ENCODE measurements around the gene AURKA. TPM values are rescaled to one million over a fixed set of nuclear protein-coding genes. Genes with fewer than 3 reads are reported as not detected.
"Not testable (repeated sequence)": the region's sequence is repeated elsewhere in the genome, so short reads cannot be mapped to it uniquely, and the experiment has no call there.

AURKA gene
- total RNA-seq, 1 experiment from 2014 or later: 46.8 TPM

DNA sequence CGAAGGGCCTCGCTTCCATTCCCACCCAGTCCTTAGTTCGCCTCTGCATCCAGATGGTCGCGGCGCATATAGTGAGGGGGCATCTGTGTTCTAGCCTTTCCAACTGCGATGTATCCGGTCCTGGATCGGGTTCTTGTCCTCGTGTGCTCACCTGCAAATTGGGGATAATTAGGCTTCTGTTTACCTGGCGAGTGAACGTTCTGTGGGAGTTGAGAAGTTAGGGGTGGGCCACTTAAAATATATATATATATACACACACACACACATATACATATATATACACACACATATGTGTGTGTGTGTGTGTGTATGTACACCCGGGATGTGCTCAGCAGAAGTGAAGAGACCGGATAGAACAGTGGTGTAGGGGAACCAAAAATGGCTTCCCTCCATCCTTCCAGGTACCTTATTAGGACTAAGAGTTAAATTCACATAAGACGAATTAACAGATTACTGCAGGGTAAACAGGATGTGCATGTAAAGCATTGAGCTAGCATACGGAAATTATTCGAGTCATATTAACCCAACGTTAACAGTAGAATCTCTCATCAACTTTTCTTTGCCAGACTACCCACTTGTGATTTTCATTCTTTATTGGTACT is 967 bp upstream of the AURKA start:
- Histone ChIP-seq H3K9me2 (replicated peaks; ENCODE audit: insufficient read depth, low read length) (no peaks in the 10 kb centered on the region), H3K36me3 (ENCODE audit: insufficient read depth, low read length) (peaks cover 43% of the 10 kb centered on the region), H3K79me2 (ENCODE audit: low read length) (peaks cover 74% of the 10 kb centered on the region), H4K20me1 (ENCODE audit: insufficient read depth, low read depth, low read length) (peaks cover 5% of the 10 kb centered on the region; the same call in 1 of the 2 replicates), H3K4me1 (ENCODE audit: low read length) (peaks cover 25% of the 10 kb centered on the region), H3K9ac (ENCODE audit: low read length) (peak overlapping the region; percentile 97), H3K4me3 (ENCODE audit: low read length) (peak overlapping the region; percentile 97), H2AFZ (ENCODE audit: low read length) (peak overlapping the region; percentile 5; the same call in 1 of the 2 replicates), H3K9me3 (ENCODE audit: low read length) (no peaks in the 10 kb centered on the region), H3K4me2 (ENCODE audit: low read depth, low read length, poor library complexity, severe bottlenecking) (peak overlapping the region; percentile 97), H3K27me3 (ENCODE audit: low read length) (no peaks in the 10 kb centered on the region), H3K27ac (ENCODE audit: low read length) (peak overlapping the region; percentile 82)
- peak; percentile 68 for DNase-seq

DNA sequence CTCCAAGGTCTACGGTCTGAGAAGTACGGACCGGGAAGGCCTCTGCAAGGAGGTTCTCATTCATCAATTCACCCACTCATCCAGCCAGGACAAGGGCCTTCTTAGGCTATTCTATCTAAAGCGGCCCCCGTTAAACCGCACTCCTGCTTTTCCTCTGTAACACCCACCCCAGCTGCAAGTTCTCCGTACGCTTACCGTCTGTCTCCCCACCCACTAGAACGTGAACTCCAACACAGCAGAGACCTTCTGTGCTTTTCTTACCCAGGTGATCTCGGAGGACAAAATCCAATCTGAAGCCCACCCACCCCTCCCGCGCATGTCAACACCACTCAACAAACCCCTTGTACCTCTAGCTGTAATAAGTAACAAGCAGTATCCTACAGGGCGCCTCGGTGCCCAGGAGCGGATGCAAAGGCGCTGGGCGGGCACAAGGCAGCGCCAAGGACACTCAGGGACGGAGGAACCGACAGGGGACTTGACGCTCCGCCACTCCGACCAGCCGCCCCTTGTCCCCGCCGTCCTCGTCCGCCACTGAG is 351 bp downstream of the AURKA start:
- H3K4me2 ChIP-seq (ENCODE audit: low read depth, low read length, poor library complexity, severe bottlenecking): peak overlapping the region; percentile 97
- H2AFZ ChIP-seq (ENCODE audit: low read length): 0 out of 2 replicates have a peak overlapping the region, but pooled peaks have one; percentile 52
- H3K36me3 ChIP-seq (ENCODE audit: insufficient read depth, low read length): peaks cover 37% of the 10 kb centered on the region
- H4K20me1 ChIP-seq (ENCODE audit: insufficient read depth, low read depth, low read length): peaks cover 5% of the 10 kb centered on the region; the same call in 1 of the 2 replicates
- H3K9ac ChIP-seq (ENCODE audit: low read length): peak overlapping the region; percentile 97
- peak; percentile 49 for DNase-seq
- H3K27ac ChIP-seq (ENCODE audit: low read length): peak overlapping the region; percentile 82
- H3K9me2 ChIP-seq (replicated peaks; ENCODE audit: insufficient read depth, low read length): no peaks in the 10 kb centered on the region
- H3K4me3 ChIP-seq (ENCODE audit: low read length): peak overlapping the region; percentile 97
- peaks cover 25% of the 10 kb centered on the region for H3K4me1 ChIP-seq (ENCODE audit: low read length)
- H3K27me3 ChIP-seq (ENCODE audit: low read length): no peaks in the 10 kb centered on the region
- H3K79me2 ChIP-seq (ENCODE audit: low read length): peaks cover 87% of the 10 kb centered on the region
- H3K9me3 ChIP-seq (ENCODE audit: low read length): no peaks in the 10 kb centered on the region

DNA sequence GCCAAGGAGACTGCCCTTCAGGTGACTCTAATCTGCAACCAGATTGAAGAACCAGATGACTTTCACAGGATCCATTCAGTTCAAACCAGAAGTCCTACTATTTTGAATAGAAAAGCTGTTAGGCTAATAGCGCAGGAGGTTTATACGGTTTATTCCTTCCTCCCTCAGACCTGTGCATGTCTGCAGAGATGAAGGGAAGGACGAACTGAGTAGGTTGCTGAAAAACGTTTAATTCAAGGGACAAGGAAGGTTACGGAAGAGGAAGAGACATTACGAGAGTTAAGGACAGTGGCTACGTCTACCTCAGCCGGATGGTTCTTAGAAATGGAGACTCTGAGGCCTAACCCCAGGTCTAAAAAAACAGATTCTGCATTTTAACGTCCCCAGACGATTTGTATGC is 978 bp downstream of the AURKA start:
- Histone ChIP-seq H3K9ac (ENCODE audit: low read length) (peak overlapping the region; percentile 97), H3K27me3 (ENCODE audit: low read length) (no peaks in the 10 kb centered on the region), H3K79me2 (ENCODE audit: low read length) (peaks cover 93% of the 10 kb centered on the region), H3K36me3 (ENCODE audit: insufficient read depth, low read length) (peaks cover 41% of the 10 kb centered on the region), H2AFZ (ENCODE audit: low read length) (no peak overlapping the region), H3K4me3 (ENCODE audit: low read length) (peak overlapping the region; percentile 97), H3K4me1 (ENCODE audit: low read length) (peaks cover 25% of the 10 kb centered on the region), H3K27ac (ENCODE audit: low read length) (peak overlapping the region; percentile 82), H3K9me3 (ENCODE audit: low read length) (no peaks in the 10 kb centered on the region), H3K9me2 (replicated peaks; ENCODE audit: insufficient read depth, low read length) (no peaks in the 10 kb centered on the region), H3K4me2 (ENCODE audit: low read depth, low read length, poor library complexity, severe bottlenecking) (peak overlapping the region; percentile 97), H4K20me1 (ENCODE audit: insufficient read depth, low read depth, low read length) (peaks cover 5% of the 10 kb centered on the region; the same call in 1 of the 2 replicates)
- DNase-seq: no peak

DNA sequence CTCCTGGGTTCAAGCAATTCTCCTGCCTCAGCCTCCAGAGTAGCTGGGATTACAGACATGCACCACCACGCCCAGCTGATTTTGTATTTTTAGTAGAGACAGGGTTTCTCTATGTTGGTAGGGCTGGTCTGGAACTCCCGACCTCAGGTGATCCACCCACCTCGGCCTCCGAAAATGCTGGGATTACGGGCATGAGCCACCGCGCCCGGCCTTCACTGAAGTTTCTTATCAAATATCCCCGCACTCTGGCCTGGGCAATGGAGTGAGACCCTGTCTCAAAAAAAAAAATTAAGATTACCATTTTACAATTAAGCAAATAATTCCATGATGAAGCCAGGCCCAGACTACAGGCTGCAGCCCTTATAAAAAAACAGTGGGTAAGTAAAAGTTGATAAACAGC is 1.6 kb downstream of the AURKA start:
- H2AFZ ChIP-seq (ENCODE audit: low read length); H3K9me2 ChIP-seq (replicated peaks; ENCODE audit: insufficient read depth, low read length); DNase-seq; H3K9me3 ChIP-seq (ENCODE audit: low read length); H3K27me3 ChIP-seq (ENCODE audit: low read length); H4K20me1 ChIP-seq (ENCODE audit: insufficient read depth, low read depth, low read length): not testable (repeated sequence)
- peak overlapping the region; percentile 97 for H3K4me3 ChIP-seq (ENCODE audit: low read length)
- peak overlapping the region; percentile 82; the same call in 1 of the 2 replicates for H3K27ac ChIP-seq (ENCODE audit: low read length)
- H3K79me2 ChIP-seq (ENCODE audit: low read length): peaks cover 92% of the 10 kb centered on the region
- peaks cover 25% of the 10 kb centered on the region for H3K4me1 ChIP-seq (ENCODE audit: low read length)
- peak overlapping the region; percentile 97 for H3K9ac ChIP-seq (ENCODE audit: low read length)
- peak overlapping the region; percentile 97 for H3K4me2 ChIP-seq (ENCODE audit: low read depth, low read length, poor library complexity, severe bottlenecking)
- H3K36me3 ChIP-seq (ENCODE audit: insufficient read depth, low read length): peaks cover 40% of the 10 kb centered on the region

DNA sequence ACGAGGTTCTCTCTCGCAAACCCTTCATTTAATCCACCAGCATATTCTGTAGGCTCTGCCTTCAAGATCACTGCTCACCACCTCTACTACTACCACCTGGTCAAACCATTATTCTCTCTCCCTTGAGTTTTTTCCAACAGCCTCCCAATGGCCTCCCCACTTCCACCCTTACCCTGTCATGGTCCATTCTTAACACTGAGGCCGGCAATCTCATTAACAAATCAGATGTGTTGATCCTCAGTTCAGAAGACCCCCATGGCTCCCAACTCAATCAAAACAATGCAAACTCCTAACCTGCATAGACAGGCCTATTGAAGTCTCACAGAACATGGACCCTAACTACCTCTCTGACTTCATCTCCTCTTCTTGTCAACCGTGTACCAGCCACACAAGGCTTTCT is 2.2 kb downstream of the AURKA start:
- Histone ChIP-seq H3K79me2 (ENCODE audit: low read length) (peaks cover 91% of the 10 kb centered on the region), H3K4me2 (ENCODE audit: low read depth, low read length, poor library complexity, severe bottlenecking) (peak overlapping the region; percentile 19), H3K9me3 (ENCODE audit: low read length) (no peaks in the 10 kb centered on the region), H3K36me3 (ENCODE audit: insufficient read depth, low read length) (peaks cover 38% of the 10 kb centered on the region), H3K27me3 (ENCODE audit: low read length) (no peaks in the 10 kb centered on the region), H3K9ac (ENCODE audit: low read length) (no peak overlapping the region; the same call in 1 of the 2 replicates), H4K20me1 (ENCODE audit: insufficient read depth, low read depth, low read length) (peaks cover 5% of the 10 kb centered on the region; the same call in 1 of the 2 replicates), H3K4me3 (ENCODE audit: low read length) (no peak overlapping the region), H3K4me1 (ENCODE audit: low read length) (peaks cover 25% of the 10 kb centered on the region), H3K27ac (ENCODE audit: low read length) (no peak overlapping the region), H3K9me2 (replicated peaks; ENCODE audit: insufficient read depth, low read length) (no peaks in the 10 kb centered on the region), H2AFZ (ENCODE audit: low read length) (no peak overlapping the region)
- DNase-seq: no peak

DNA sequence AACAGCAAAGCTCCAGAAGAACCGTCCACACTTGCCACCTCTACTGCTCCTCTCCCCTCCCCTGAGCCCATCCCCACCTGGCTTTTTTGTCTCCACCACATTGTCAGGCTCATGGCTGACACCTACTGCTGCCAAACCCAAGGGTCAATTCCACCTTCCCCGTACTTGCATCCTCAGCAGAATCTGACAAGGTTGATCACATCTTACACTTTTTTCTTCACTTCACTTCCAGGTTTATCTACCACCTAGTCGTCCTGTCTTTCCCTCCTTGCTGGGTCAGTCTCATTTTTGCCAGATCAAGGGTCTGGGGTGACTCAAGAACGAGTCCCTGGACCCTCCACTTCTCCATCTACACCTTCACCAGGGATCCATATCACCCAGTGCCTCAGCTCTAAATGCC is 3.1 kb downstream of the AURKA start:
- H3K9me3 ChIP-seq (ENCODE audit: low read length): no peaks in the 10 kb centered on the region
- no peak overlapping the region for H3K27ac ChIP-seq (ENCODE audit: low read length)
- no peak overlapping the region for H2AFZ ChIP-seq (ENCODE audit: low read length)
- peaks cover 44% of the 10 kb centered on the region for H3K36me3 ChIP-seq (ENCODE audit: insufficient read depth, low read length)
- peaks cover 22% of the 10 kb centered on the region for H3K4me1 ChIP-seq (ENCODE audit: low read length)
- peaks cover 2% of the 10 kb centered on the region; the same call in 1 of the 2 replicates for H4K20me1 ChIP-seq (ENCODE audit: insufficient read depth, low read depth, low read length)
- H3K27me3 ChIP-seq (ENCODE audit: low read length): no peaks in the 10 kb centered on the region
- no peak for DNase-seq
- H3K9me2 ChIP-seq (replicated peaks; ENCODE audit: insufficient read depth, low read length): no peaks in the 10 kb centered on the region
- H3K9ac ChIP-seq (ENCODE audit: low read length): no peak overlapping the region
- peaks cover 91% of the 10 kb centered on the region for H3K79me2 ChIP-seq (ENCODE audit: low read length)
- H3K4me2 ChIP-seq (ENCODE audit: low read depth, low read length, poor library complexity, severe bottlenecking): no peak overlapping the region
- H3K4me3 ChIP-seq (ENCODE audit: low read length): no peak overlapping the region

DNA sequence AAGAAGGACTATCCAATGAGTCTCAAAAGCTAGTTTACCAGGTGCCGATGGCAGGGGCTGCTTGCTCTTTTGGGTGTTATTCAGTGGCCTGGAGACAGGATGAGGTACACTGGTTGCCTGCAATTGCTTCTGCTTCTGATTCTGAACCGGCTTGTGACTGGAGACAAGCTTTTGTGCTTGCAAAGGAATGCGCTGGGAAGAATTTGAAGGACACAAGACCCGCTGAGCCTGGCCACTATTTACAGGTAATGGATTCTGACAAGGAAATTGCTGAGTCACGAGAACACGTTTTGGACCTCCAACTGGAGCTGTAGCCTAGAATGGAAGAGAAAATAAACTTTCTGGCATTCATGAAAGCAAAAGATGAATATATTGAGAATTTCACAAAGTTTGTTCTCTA is 5.8 kb downstream of the AURKA start:
- peaks cover 14% of the 10 kb centered on the region for H3K4me1 ChIP-seq (ENCODE audit: low read length)
- no peak overlapping the region for H3K4me2 ChIP-seq (ENCODE audit: low read depth, low read length, poor library complexity, severe bottlenecking)
- H4K20me1 ChIP-seq (ENCODE audit: insufficient read depth, low read depth, low read length): no peaks in the 10 kb centered on the region
- no peaks in the 10 kb centered on the region for H3K9me2 ChIP-seq (replicated peaks; ENCODE audit: insufficient read depth, low read length)
- H3K27me3 ChIP-seq (ENCODE audit: low read length): no peaks in the 10 kb centered on the region
- H3K4me3 ChIP-seq (ENCODE audit: low read length): no peak overlapping the region
- H3K9ac ChIP-seq (ENCODE audit: low read length): no peak overlapping the region
- no peak for DNase-seq
- H3K79me2 ChIP-seq (ENCODE audit: low read length): peaks cover 88% of the 10 kb centered on the region
- H3K27ac ChIP-seq (ENCODE audit: low read length): no peak overlapping the region
- no peaks in the 10 kb centered on the region for H3K9me3 ChIP-seq (ENCODE audit: low read length)
- H3K36me3 ChIP-seq (ENCODE audit: insufficient read depth, low read length): peaks cover 66% of the 10 kb centered on the region
- H2AFZ ChIP-seq (ENCODE audit: low read length): no peak overlapping the region

DNA sequence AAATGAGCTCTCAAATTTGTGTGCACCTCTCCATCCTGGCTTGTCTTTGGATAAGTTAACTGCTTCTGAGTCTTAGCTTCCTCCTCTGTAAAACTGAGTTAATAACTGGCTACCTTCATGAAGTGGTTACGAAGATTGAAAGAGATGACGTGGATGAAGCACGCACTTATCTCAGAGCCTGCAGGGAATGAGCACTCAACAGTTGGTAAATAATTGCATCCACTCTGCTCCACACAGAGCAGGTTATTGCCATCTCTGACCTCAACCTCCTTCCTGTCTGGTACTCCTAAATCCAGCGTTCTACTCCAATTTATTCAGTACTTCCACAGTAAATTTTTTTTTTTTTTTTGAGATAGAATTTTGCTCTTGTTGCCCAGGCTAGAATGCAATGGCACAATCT is 6.9 kb downstream of the AURKA start:
- Histone ChIP-seq H3K4me3 (ENCODE audit: low read length) (no peak overlapping the region), H3K36me3 (ENCODE audit: insufficient read depth, low read length) (peaks cover 75% of the 10 kb centered on the region), H3K27me3 (ENCODE audit: low read length) (no peaks in the 10 kb centered on the region), H3K4me1 (ENCODE audit: low read length) (peaks cover 6% of the 10 kb centered on the region; the same call in 1 of the 2 replicates), H3K4me2 (ENCODE audit: low read depth, low read length, poor library complexity, severe bottlenecking) (no peak overlapping the region), H3K9me3 (ENCODE audit: low read length) (no peaks in the 10 kb centered on the region), H3K79me2 (ENCODE audit: low read length) (peaks cover 86% of the 10 kb centered on the region), H3K27ac (ENCODE audit: low read length) (no peak overlapping the region), H3K9ac (ENCODE audit: low read length) (no peak overlapping the region), H4K20me1 (ENCODE audit: insufficient read depth, low read depth, low read length) (no peaks in the 10 kb centered on the region), H3K9me2 (replicated peaks; ENCODE audit: insufficient read depth, low read length) (no peaks in the 10 kb centered on the region), H2AFZ (ENCODE audit: low read length) (no peak overlapping the region)
- no peak for DNase-seq
